ENCODE measurements around the gene NELL2.
"Not testable (repeated sequence)": the region's sequence is repeated elsewhere in the genome, so short reads cannot be mapped to it uniquely, and the experiment has no call there.

NELL2 gene

GRCh38 chr12:44779766-44780165 is 96.3 kb downstream of the NELL2 start:
- DNase-seq (ENCODE audit: low read depth in 1 of 2, low spot score in 1 of 2): no peak

GRCh38 chr12:44778863-44779262 is 97.3 kb downstream of the NELL2 start:
- DNase-seq (ENCODE audit: low read depth in 1 of 2, low spot score in 1 of 2): no peak

GRCh38 chr12:44777044-44777443 is 99.1 kb downstream of the NELL2 start:
- no peak for DNase-seq (ENCODE audit: low read depth in 1 of 2, low spot score in 1 of 2)

- DNase-seq (ENCODE audit: low read depth in 1 of 2, low spot score in 1 of 2): no peak
These were observed 100.2 kb downstream of the NELL2 start for GRCh38 chr12:44775901-44776300.

GRCh38 chr12:44774815-44775411 is 101.2 kb downstream of the NELL2 start:
- peak; percentile 27 to 49 for DNase-seq (ENCODE audit: low read depth in 1 of 2, low spot score in 1 of 2)

GRCh38 chr12:44771485-44772021 is 104.6 kb downstream of the NELL2 start:
- no peak for DNase-seq (ENCODE audit: low read depth in 1 of 2, low spot score in 1 of 2)

- no peak for DNase-seq (ENCODE audit: low read depth in 1 of 2, low spot score in 1 of 2)
These were observed 110.3 kb downstream of the NELL2 start for GRCh38 chr12:44765796-44766195.

- DNase-seq (ENCODE audit: low read depth in 1 of 2, low spot score in 1 of 2): no peak
These were observed 113.1 kb downstream of the NELL2 start for GRCh38 chr12:44763021-44763420.

- no peak for DNase-seq (ENCODE audit: low read depth in 1 of 2, low spot score in 1 of 2)
These were observed 116.8 kb downstream of the NELL2 start for GRCh38 chr12:44759289-44759688.

- DNase-seq (ENCODE audit: low read depth in 1 of 2, low spot score in 1 of 2): no peak
These were observed 125.6 kb downstream of the NELL2 start for GRCh38 chr12:44750468-44750867.

GRCh38 chr12:44749566-44749965 is 126.5 kb downstream of the NELL2 start:
- no peak for DNase-seq (ENCODE audit: low read depth in 1 of 2, low spot score in 1 of 2)

- DNase-seq (ENCODE audit: low read depth in 1 of 2, low spot score in 1 of 2): no peak
These were observed 127.1 kb downstream of the NELL2 start for GRCh38 chr12:44748950-44749468.

- DNase-seq (ENCODE audit: low read depth in 1 of 2, low spot score in 1 of 2): not testable (repeated sequence)
These were observed 134.7 kb downstream of the NELL2 start for GRCh38 chr12:44741292-44741980.

- DNase-seq (ENCODE audit: low read depth in 1 of 2, low spot score in 1 of 2): no peak
These were observed 138.1 kb downstream of the NELL2 start for GRCh38 chr12:44738051-44738450.

- no peak for DNase-seq (ENCODE audit: low read depth in 1 of 2, low spot score in 1 of 2)
These were observed 147.5 kb downstream of the NELL2 start for GRCh38 chr12:44728566-44728965.

GRCh38 chr12:44720265-44720664 is 155.8 kb downstream of the NELL2 start:
- no peak for DNase-seq (ENCODE audit: low read depth in 1 of 2, low spot score in 1 of 2)

GRCh38 chr12:44717612-44718011 is 158.5 kb downstream of the NELL2 start:
- DNase-seq (ENCODE audit: low read depth in 1 of 2, low spot score in 1 of 2): no peak

- DNase-seq (ENCODE audit: low read depth in 1 of 2, low spot score in 1 of 2): no peak
These were observed 159.4 kb downstream of the NELL2 start for GRCh38 chr12:44716711-44717110.

- no peak for DNase-seq (ENCODE audit: low read depth in 1 of 2, low spot score in 1 of 2)
These were observed 164.4 kb downstream of the NELL2 start for GRCh38 chr12:44711736-44712135.

GRCh38 chr12:44709166-44709565 is 166.9 kb downstream of the NELL2 start:
- DNase-seq (ENCODE audit: low read depth in 1 of 2, low spot score in 1 of 2): no peak

GRCh38 chr12:44708218-44708617 is 167.9 kb downstream of the NELL2 start:
- no peak for DNase-seq (ENCODE audit: low read depth in 1 of 2, low spot score in 1 of 2)

GRCh38 chr12:44703182-44703910 is 172.8 kb downstream of the NELL2 start:
- DNase-seq (ENCODE audit: low read depth in 1 of 2, low spot score in 1 of 2): no peak

All from activated CD4-positive, alpha-beta T cell treated with anti-CD3 and anti-CD28 coated beads, Interleukin-2, amount 50 U/mL, for 24 hours (primary cell).